Aorta (tissue), 5 donors: ENCODE data around the gene GJB5. TPM values are rescaled to one million over a fixed set of nuclear protein-coding genes. Genes with fewer than 3 reads are reported as not detected.

ENCODE experiments used
- ATAC-seq: fragments of 200-7000 bp; cut with Tn5 transposase; one replicate; pipeline ENCODE4 v1.9.1; 2022; ENCODE audit warnings: moderate library complexity; ENCODE audit not compliant: low FRiP score
- DNase-seq, 2 donors: peaks; one replicate each; pipeline ENCODE4 v3.0.0-alpha.2; 2020
- H3K27ac ChIP-seq, 2 donors: one replicate each; pipeline ENCODE4 v1.5.1; 2013; ENCODE audit warnings: low read length in 2 of 2, mild to moderate bottlenecking in 2 of 2, moderate library complexity in 2 of 2, control low read depth in 1 of 2, inconsistent platforms in 1 of 2, low read depth in 1 of 2
- H3K27me3 ChIP-seq, 2 donors: one replicate each; pipeline ENCODE4 v1.6.1; 2013; ENCODE audit warnings: control low read depth in 1 of 2, low read length in 1 of 2, mild to moderate bottlenecking in 1 of 2, moderate library complexity in 1 of 2; ENCODE audit not compliant: insufficient read depth in 2 of 2, control insufficient read depth in 1 of 2
- H3K36me3 ChIP-seq, 2 donors: one replicate each; pipeline ENCODE4 v1.6.1; 2013; ENCODE audit warnings: control low read depth in 1 of 2, low read length in 1 of 2, mild to moderate bottlenecking in 1 of 2; ENCODE audit not compliant: insufficient read depth in 2 of 2, control insufficient read depth in 1 of 2
- H3K4me1 ChIP-seq, 2 donors: one replicate each; pipeline ENCODE4 v1.6.1; 2013; ENCODE audit warnings: low read length in 2 of 2, control low read depth in 1 of 2, mild to moderate bottlenecking in 1 of 2, moderate library complexity in 1 of 2; ENCODE audit not compliant: insufficient read depth in 2 of 2, control insufficient read depth in 1 of 2
- H3K4me3 ChIP-seq, 2 donors: one replicate each; pipeline ENCODE4 v1.5.1; 2013; ENCODE audit warnings: low read length in 2 of 2, control low read depth in 1 of 2, mild to moderate bottlenecking in 1 of 2
- H3K9me3 ChIP-seq: one replicate; pipeline ENCODE4 v1.6.1; 2013; ENCODE audit warnings: mild to moderate bottlenecking, low read length; ENCODE audit not compliant: control insufficient read depth
- WGBS, 2 donors: extraction: QIAGEN DNeasy Blood & Tissue Kit; methylation state at CpG; one replicate each; pipeline ENCODE4 v1.1.7; 2013; 5-methylcytosine and 5-hydroxymethylcytosine counted together
- intact Hi-C, 2 donors: fragments of 100-400 bp; cut with DNase I; formaldehyde crosslinking; loops; one replicate each; pipeline versions ENCODE4 v1.14.2 to v1.15.0; 2022
- polyA plus RNA-seq, 2 donors: library from polyadenylated mRNA; stranded (reverse); fragments of 200-250 nt; gene quantifications; one replicate each; pipeline ENCODE4 v1.2.3, GENCODE V29; 2013
- total RNA-seq, 2 donors: library from RNA; stranded (reverse); fragmentation: NEBNext Ultra II Directional; extraction: Animal tissue kit (Norgen Biotek cat#: 25700); gene quantifications; one replicate each; pipeline ENCODE4 v1.2.1, GENCODE V29; 2021
- donor health status: healthy with polysubstance abuse.
- donor health status: Bipolar disorder and iron deficiency.
- donor health status: DM: no; HTN: no; CAD: no.
- donor health status: DM: no; HTN: no; CAD: no.
- donor health status: DM: yes; HTN: yes; CAD: no.

The GJB5 gene
- total and polyA plus RNA-seq, 4 donors, result not detected

DNA sequence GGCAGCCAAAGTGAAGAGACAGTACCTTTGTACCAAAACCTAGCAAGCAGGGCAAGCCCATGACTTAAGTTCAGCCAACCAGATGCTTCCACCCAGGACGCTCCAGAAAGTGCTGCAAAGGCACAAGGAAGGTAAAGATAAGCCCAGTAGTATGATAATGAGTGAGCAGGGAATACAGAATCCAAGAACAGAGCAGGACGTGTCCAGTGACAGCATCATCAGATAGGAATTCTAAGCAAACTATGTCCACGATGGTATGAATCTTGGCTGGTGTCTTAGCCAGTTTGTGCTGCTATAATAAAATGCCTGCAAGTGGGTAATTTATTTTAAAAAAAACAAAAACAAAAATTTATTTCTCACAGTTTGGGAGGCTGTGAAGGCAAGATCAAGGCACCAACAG is 51.5 kb downstream of the GJB5 start:
- no peak for DNase-seq
- Histone ChIP-seq H3K4me3 (no peak overlapping the region), H3K4me1 (peaks cover 0 to 3% of the 10 kb centered on the region in 2 donors), H3K36me3 (no peaks in the 10 kb centered on the region), H3K27ac (no peak overlapping the region), H3K9me3 (no peaks in the 10 kb centered on the region), H3K27me3 (no peaks in the 10 kb centered on the region)
- intact Hi-C loops, result no loop called here
- WGBS, 2 donors, result 18 to 19% methylated on average over 3 of the region's 3 CpGs
- no peak for ATAC-seq

Other genes with a start within 250 kb of the GJB5 start
- gene GJB4, start 4.7 kb downstream of the GJB5 start, total RNA-seq, result not detected
- not detected for gene GJB4, start 4.7 kb downstream of the GJB5 start, polyA plus RNA-seq
- under 1 TPM; 0.21 to 0.42 TPM for gene GJB3, start 26.2 kb downstream of the GJB5 start, total RNA-seq
- gene GJB3, start 26.2 kb downstream of the GJB5 start, polyA plus RNA-seq, result 1 to 10 TPM in 1 of 2 donors, not detected in 1; 1.0 TPM
- 10 to 100 TPM; 45.4 to 49.2 TPM for gene GJA4, start 38.0 kb downstream of the GJB5 start, total RNA-seq
- 10 to 100 TPM; 21.0 to 72.2 TPM for gene GJA4, start 38.0 kb downstream of the GJB5 start, polyA plus RNA-seq
- 10 to 100 TPM; 38.1 to 58.8 TPM for gene SMIM12, start 104.7 kb downstream of the GJB5 start, total RNA-seq
- 10 to 100 TPM; 38.6 to 46.3 TPM for gene SMIM12, start 104.7 kb downstream of the GJB5 start, polyA plus RNA-seq
- under 1 TPM; 0.19 to 0.36 TPM for gene DLGAP3, start 174.6 kb downstream of the GJB5 start, total RNA-seq
- gene DLGAP3, start 174.6 kb downstream of the GJB5 start, polyA plus RNA-seq, result under 1 TPM in 1 of 2 donors, not detected in 1; 0.10 TPM
- 10 to 100 TPM; 25.7 to 40.1 TPM for gene TMEM35B, start 230.3 kb downstream of the GJB5 start, total RNA-seq
- 10 to 100 TPM; 32.2 to 53.1 TPM for gene TMEM35B, start 230.3 kb downstream of the GJB5 start, polyA plus RNA-seq